ENCODE results near the gene FOXP1.

DNA sequence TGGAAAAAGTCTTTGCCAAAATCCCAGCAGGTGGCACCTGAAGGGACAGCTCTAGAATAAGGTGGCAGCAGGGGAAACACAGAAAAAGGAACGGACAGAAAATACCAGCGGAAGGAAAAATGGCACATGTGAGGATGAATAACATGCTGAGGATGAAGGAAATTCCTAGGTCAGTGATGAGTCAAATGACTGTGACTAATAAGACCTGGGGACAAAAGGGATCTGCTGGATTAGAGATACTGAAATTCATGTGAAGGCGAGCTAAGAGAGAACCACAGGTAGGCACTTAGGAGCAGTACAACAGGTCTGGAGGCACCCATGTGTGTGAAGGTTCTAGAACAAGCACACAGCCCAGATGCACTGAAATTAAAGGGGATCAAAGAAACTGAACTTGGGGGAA is 482.5 kb downstream of the FOXP1 start:
- TF ChIP-seq TAF1 (IDR thresholded peaks at IDR 0.05; ENCODE audit: borderline replicate concordance, low read depth, low read length) = no peak
- no peak for TF ChIP-seq POLR2AphosphoS5 (IDR thresholded peaks at IDR 0.05; ENCODE audit: low read depth, low read length)
- TF ChIP-seq POLR2A (IDR thresholded peaks at IDR 0.05; ENCODE audit: low read depth, low read length) = no peak

All from GM12892 (cell line).